SU-DHL-6 (cell line): Measurements from ENCODE around the gene SOX5.

Experiments used
- CTCF ChIP-seq: fragments of 200-600 bp; sonication (generic); IDR thresholded peaks from one replicate; pipeline ENCODE4 v1.5.1; 2017; ENCODE audit warnings: antibody characterized with exemption, mild to moderate bottlenecking, low read length, moderate library complexity; ENCODE audit not compliant: insufficient read depth, poor library complexity, severe bottlenecking
- EZH2phosphoT487 ChIP-seq: fragments of 200-600 bp; sonication (generic), shearing (Covaris generic); conservative IDR thresholded peaks from 2 replicates; pipeline ENCODE4 v1.6.1; 2018; ENCODE audit warnings: mild to moderate bottlenecking, antibody characterized with exemption, low read length, moderate library complexity, mixed read lengths

- no peak for TF ChIP-seq CTCF
- TF ChIP-seq EZH2phosphoT487, result no peak
Observed at GRCh38 chr12:23536293-23536692, 413.2 kb downstream of the SOX5 start.
